K562 (cell line): ENCODE measurements around the gene ERI2. TPM values are rescaled to one million over a fixed set of nuclear protein-coding genes. Genes with fewer than 3 reads are reported as not detected.
A peak's percentile ranks its signal among the peaks of the same experiment; 100 is the strongest.

Source experiments
- CHD2 ChIP-seq: IDR thresholded peaks from 2 replicates; pipeline ENCODE4 v1.6.1; 2011; ENCODE audit warnings: low read depth, low read length
- GABPB1 ChIP-seq: sonication (generic); formaldehyde crosslinking; IDR thresholded peaks from 2 replicates; pipeline ENCODE4 v1.8.0; 2022; ENCODE audit warnings: mild to moderate bottlenecking, missing genetic modification reagents
- GMEB1 ChIP-seq: fragments of 250-450 bp; sonication (Bioruptor Pico); IDR thresholded peaks from 2 replicates; pipeline ENCODE4 v1.4.0; 2020; ENCODE audit warnings: mild to moderate bottlenecking
- HMBOX1 ChIP-seq: sonication (generic); IDR thresholded peaks from 2 replicates; pipeline ENCODE4 v1.6.1; 2016
- NFYB ChIP-seq: IDR thresholded peaks from 2 replicates; pipeline ENCODE4 v1.6.1; 2011; ENCODE audit warnings: mild to moderate bottlenecking, moderate library complexity; ENCODE audit not compliant: insufficient read length; ENCODE audit errors: extremely low read depth
- XRCC4 ChIP-seq: IDR thresholded peaks from one replicate; pipeline ENCODE4 v1.6.1; 2011; ENCODE audit not compliant: insufficient read depth, insufficient read length; ENCODE audit errors: extremely low read depth
- ZBTB12 ChIP-seq: fragments of 250-450 bp; sonication (Bioruptor Pico); IDR thresholded peaks from 2 replicates; pipeline ENCODE4 v1.4.0; 2020
- ZBTB43 ChIP-seq: sonication (generic); formaldehyde crosslinking; IDR thresholded peaks from 2 replicates; pipeline ENCODE4 v1.8.0; 2023; ENCODE audit warnings: mild to moderate bottlenecking, missing genetic modification reagents
- ZHX1 ChIP-seq: fragments of 150-350 bp; conservative IDR thresholded peaks from 2 replicates; pipeline ENCODE4 v1.6.1; 2014; ENCODE audit warnings: low read length
- ZNF609 ChIP-seq: sonication (generic); formaldehyde crosslinking; IDR thresholded peaks from 2 replicates; pipeline ENCODE4 v1.8.1; 2023; ENCODE audit warnings: missing genetic modification reagents, mild to moderate bottlenecking, borderline replicate concordance
- ZNF668 ChIP-seq: fragments of 250-450 bp; sonication (Bioruptor Pico); IDR thresholded peaks from 2 replicates; pipeline ENCODE4 v1.8.0; 2022; ENCODE audit warnings: mild to moderate bottlenecking, inconsistent platforms
- polyA plus RNA-seq, 8 experiments: library from polyadenylated mRNA; depleted of rRNA in 4 of 8; stranded (reverse) in 5 of 8; unstranded in 3 of 8; fragments of >200 nt; fragmentation: Nextera tagmentation in 2 of 8; fragmentation: Illumina TruSeq in 1 of 8; extraction: Ambion mirVana in 2 of 8; extraction: Trizol in 1 of 8; gene quantifications; 2 replicates each; pipeline versions ENCODE4 v1.2.1 to v1.2.3, GENCODE V29; 2011 to 2014; ENCODE audit warnings: inconsistent platforms in 1 of 8, missing spikeins in 1 of 8
- total RNA-seq, 7 experiments: library from RNA; depleted of rRNA in 6 of 7; stranded (reverse); fragments of >200 nt in 6 of 7; fragmentation: Illumina TruSeq in 2 of 7; extraction: Trizol in 2 of 7; gene quantifications; 2 replicates each; pipeline versions ENCODE4 v1.2.1 to v1.2.3, GENCODE V29; 2011 to 2021; ENCODE audit warnings: low replicate concordance in 1 of 7

Gene ERI2
- total and polyA plus RNA-seq, 9 of the 15 experiments (the other 6 are each of a cell fraction or from before 2014, with no cell fraction given) = 23.3 to 57.0 (median 48.1) TPM

GRCh38 chr16:20806168-20807050, at the start of gene ERI2, which contains the start of gene REXO5 (continued):
- TF ChIP-seq ZNF609 (CRISPR knock-in tag) (no peak), ZBTB43 (CRISPR knock-in tag) (no peak), ZHX1 (no peak), GMEB1 (CRISPR knock-in tag) (peak; percentile 14; the same call in 1 of the 2 replicates), ZNF668 (CRISPR knock-in tag) (peak; percentile 11; the same call in 1 of the 2 replicates), ZBTB12 (CRISPR knock-in tag) (no peak), XRCC4 (no peak), NFYB (no peak), GABPB1 (peak; percentile 96), HMBOX1 (no peak), CHD2 (peak; percentile 41; the same call in 1 of the 2 replicates)
